Measurements from ENCODE around the gene CDC7. TPM values are rescaled to one million over a fixed set of nuclear protein-coding genes. Genes with fewer than 3 reads are reported as not detected.

CDC7 gene
- polyA plus RNA-seq, 1 of the 3 experiments (the other 2 are of a cell fraction) = 2.6 TPM

DNA sequence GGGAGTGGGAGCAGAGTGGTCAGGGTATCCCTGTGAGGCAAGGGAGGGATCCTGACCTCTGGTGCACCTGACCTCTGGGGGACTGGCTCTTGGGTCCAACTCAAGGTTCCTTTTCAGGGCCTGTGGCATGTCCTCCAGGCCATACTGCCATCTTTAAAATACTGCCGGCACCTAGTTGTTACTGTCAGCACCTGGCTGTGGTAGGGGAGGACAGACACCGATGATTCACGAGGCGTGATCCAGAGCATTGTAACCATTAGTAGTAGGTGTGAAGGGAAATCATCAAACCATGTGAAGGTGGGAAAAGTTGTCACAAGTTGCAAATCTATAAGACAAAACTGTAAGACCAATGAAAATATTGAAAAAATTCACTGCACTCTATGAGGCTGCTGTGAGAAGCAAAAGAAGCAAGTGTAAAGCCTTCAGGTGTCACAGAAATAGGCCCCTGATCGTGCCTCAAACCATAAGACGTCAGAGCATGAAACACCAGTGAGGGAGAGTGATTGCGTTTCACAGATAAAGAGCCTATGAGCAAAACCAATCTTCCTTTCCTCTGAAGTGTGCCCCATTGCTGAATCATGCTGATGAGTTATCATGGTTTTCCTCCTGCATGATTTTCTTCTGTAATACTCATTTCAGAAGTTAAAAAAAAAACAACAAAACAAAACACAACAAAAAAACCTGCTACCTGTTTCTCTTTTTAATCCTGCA, 55.3 kb downstream of the CDC7 start:
- CTCF ChIA-PET = no interaction called here
- no peak overlapping the region for H3K9ac ChIP-seq
- H3K4me2 ChIP-seq = no peak overlapping the region; the same call in 1 of the 2 replicates

DNA sequence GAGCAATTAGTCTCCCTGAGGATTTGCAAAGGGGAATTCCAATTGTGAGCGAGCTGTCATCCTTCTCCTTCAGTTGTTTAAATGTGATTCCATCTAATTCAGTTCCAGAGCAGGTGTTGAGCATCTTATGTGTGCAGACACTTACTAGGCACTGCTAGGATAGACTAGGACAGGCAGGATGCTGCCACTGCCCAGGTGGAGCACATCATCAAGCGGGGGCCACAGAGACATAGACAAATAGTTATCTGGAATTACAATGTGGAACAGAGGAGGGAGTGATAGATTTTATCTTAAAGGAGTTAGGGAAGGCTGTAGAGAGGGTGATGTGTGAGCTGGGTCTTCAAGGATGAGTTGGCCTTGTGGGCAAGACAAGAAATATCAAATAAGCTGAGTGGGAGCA, 55.9 kb downstream of the CDC7 start:
- WGBS (ENCODE audit: low lambda C conversion rate) = 39% methylated on average over 2 of the region's 2 CpGs
- DNase-seq = no peak
- Histone ChIP-seq H3K27me3 (ENCODE audit: insufficient read depth) (no peaks in the 10 kb centered on the region), H3K36me3 (replicated peaks in 1 of 2; ENCODE audit: control insufficient read depth in 1 of 2, insufficient read depth in 2 of 2, low read length in 1 of 2) (no peaks in the 10 kb centered on the region), H2AFZ (ENCODE audit: low read depth) (no peak overlapping the region), H3K4me3 (ENCODE audit: low read depth in 2 of 2, low read length in 1 of 2) (no peak overlapping the region), H3F3A (replicated peaks; ENCODE audit: insufficient read depth) (no peaks in the 10 kb centered on the region), H3K4me2 (no peak overlapping the region; the same call in 1 of the 2 replicates), H3K9me2 (no peaks in the 10 kb centered on the region), H3K79me2 (ENCODE audit: insufficient read depth) (no peaks in the 10 kb centered on the region), H3K9ac (no peak overlapping the region), H3K27ac (ENCODE audit: low read depth in 2 of 2, low read length in 1 of 2) (no peak overlapping the region), H3K4me1 (ENCODE audit: control insufficient read depth in 1 of 2, insufficient read depth in 2 of 2, low read depth in 1 of 2, low read length in 1 of 2) (peaks cover 0 to 10% of the 10 kb centered on the region in 2 experiments; a peak in 1 of 4 replicates), H3K9me3 (no peaks in the 10 kb centered on the region), H4K20me1 (ENCODE audit: insufficient read depth) (no peaks in the 10 kb centered on the region)
- TF ChIP-seq NRF1 (IDR thresholded peaks at IDR 0.05; ENCODE audit: low read depth, low read length) = no peak
- TF ChIP-seq TCF12 (IDR thresholded peaks at IDR 0.05) = no peak
- no peak for TF ChIP-seq EZH2phosphoT487 (IDR thresholded peaks at IDR 0.05; ENCODE audit: borderline replicate concordance, low read depth)
- TF ChIP-seq JUND (IDR thresholded peaks at IDR 0.05) = no peak
- CTCF ChIA-PET = no interaction called here
- POLR2A ChIA-PET = no interaction called here

More for the DNA sequence above, 55.3 kb downstream of the CDC7 start:
- no peak overlapping the region for H3K27ac ChIP-seq (ENCODE audit: low read depth in 2 of 2, low read length in 1 of 2)
- H3K4me1 ChIP-seq (ENCODE audit: control insufficient read depth in 1 of 2, insufficient read depth in 2 of 2, low read depth in 1 of 2, low read length in 1 of 2) = peaks cover 0 to 10% of the 10 kb centered on the region in 2 experiments; a peak in 1 of 4 replicates
- no peaks in the 10 kb centered on the region for H3K27me3 ChIP-seq (ENCODE audit: insufficient read depth)
- H3K4me3 ChIP-seq (ENCODE audit: low read depth in 2 of 2, low read length in 1 of 2) = no peak overlapping the region
- H3F3A ChIP-seq (replicated peaks; ENCODE audit: insufficient read depth) = no peaks in the 10 kb centered on the region
- no peaks in the 10 kb centered on the region for H3K9me2 ChIP-seq
- WGBS (ENCODE audit: low lambda C conversion rate) = 37% methylated on average over 7 of the region's 7 CpGs
- no peaks in the 10 kb centered on the region for H3K36me3 ChIP-seq (replicated peaks in 1 of 2; ENCODE audit: control insufficient read depth in 1 of 2, insufficient read depth in 2 of 2, low read length in 1 of 2)
- no peaks in the 10 kb centered on the region for H3K79me2 ChIP-seq (ENCODE audit: insufficient read depth)
- TF ChIP-seq NFIC (IDR thresholded peaks at IDR 0.05; ENCODE audit: borderline replicate concordance) (no peak), RFX5 (IDR thresholded peaks at IDR 0.05; ENCODE audit: low read length) (no peak), RAD21 (IDR thresholded peaks at IDR 0.05; ENCODE audit: low read length) (no peak), TAF1 (IDR thresholded peaks at IDR 0.05; ENCODE audit: borderline replicate concordance, low read depth, low read length) (no peak), SIN3A (IDR thresholded peaks at IDR 0.05; ENCODE audit: borderline replicate concordance, low read depth, low read length) (no peak), EZH2phosphoT487 (IDR thresholded peaks at IDR 0.05; ENCODE audit: borderline replicate concordance, low read depth) (no peak), RXRA (IDR thresholded peaks at IDR 0.05; ENCODE audit: borderline replicate concordance, low read depth) (no peak), SMC3 (IDR thresholded peaks at IDR 0.05; ENCODE audit: low read depth, low read length) (no peak), TEAD4 (IDR thresholded peaks at IDR 0.05; ENCODE audit: borderline replicate concordance, insufficient read depth) (no peak), FOSL2 (IDR thresholded peaks at IDR 0.05; ENCODE audit: borderline replicate concordance, low read depth) (no peak), POLR2AphosphoS5 (IDR thresholded peaks at IDR 0.05; ENCODE audit: low read depth, low read length) (no peak), GABPA (IDR thresholded peaks at IDR 0.05; ENCODE audit: low read depth) (no peak), CHD2 (IDR thresholded peaks at IDR 0.05; ENCODE audit: low read length, partially characterized antibody) (no peak)
- TF ChIP-seq, protein P1, sequence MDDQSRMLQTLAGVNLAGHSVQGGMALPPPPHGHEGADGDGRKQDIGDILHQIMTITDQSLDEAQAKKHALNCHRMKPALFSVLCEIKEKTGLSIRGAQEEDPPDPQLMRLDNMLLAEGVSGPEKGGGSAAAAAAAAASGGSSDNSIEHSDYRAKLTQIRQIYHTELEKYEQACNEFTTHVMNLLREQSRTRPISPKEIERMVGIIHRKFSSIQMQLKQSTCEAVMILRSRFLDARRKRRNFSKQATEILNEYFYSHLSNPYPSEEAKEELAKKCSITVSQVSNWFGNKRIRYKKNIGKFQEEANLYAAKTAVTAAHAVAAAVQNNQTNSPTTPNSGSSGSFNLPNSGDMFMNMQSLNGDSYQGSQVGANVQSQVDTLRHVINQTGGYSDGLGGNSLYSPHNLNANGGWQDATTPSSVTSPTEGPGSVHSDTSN (IDR thresholded peaks at IDR 0.05) = no peak
- TF ChIP-seq, protein P2, sequence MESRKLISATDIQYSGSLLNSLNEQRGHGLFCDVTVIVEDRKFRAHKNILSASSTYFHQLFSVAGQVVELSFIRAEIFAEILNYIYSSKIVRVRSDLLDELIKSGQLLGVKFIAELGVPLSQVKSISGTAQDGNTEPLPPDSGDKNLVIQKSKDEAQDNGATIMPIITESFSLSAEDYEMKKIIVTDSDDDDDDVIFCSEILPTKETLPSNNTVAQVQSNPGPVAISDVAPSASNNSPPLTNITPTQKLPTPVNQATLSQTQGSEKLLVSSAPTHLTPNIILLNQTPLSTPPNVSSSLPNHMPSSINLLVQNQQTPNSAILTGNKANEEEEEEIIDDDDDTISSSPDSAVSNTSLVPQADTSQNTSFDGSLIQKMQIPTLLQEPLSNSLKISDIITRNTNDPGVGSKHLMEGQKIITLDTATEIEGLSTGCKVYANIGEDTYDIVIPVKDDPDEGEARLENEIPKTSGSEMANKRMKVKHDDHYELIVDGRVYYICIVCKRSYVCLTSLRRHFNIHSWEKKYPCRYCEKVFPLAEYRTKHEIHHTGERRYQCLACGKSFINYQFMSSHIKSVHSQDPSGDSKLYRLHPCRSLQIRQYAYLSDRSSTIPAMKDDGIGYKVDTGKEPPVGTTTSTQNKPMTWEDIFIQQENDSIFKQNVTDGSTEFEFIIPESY (IDR thresholded peaks at IDR 0.05; ENCODE audit: borderline replicate concordance, low read depth) = no peak
- no peaks in the 10 kb centered on the region for H4K20me1 ChIP-seq (ENCODE audit: insufficient read depth)
- H3K9me3 ChIP-seq = no peaks in the 10 kb centered on the region
- no peak overlapping the region for H2AFZ ChIP-seq (ENCODE audit: low read depth)
- POLR2A ChIA-PET = no interaction called here
- DNase-seq = no peak

Measured in SK-N-SH (cell line).